ENCODE data around the gene LTBP1.

The LTBP1 gene

GRCh38 chr2:33443274-33443829, 496.6 kb downstream of the LTBP1 start:
- no peak for DNase-seq

- no peak for DNase-seq
Measured at GRCh38 chr2:33444967-33445366, 498.2 kb downstream of the LTBP1 start.

- DNase-seq = no peak
Measured at GRCh38 chr2:33448220-33448899, 501.6 kb downstream of the LTBP1 start.

Data from NCI-H1092 (cell line).